SK-N-SH treated with all-trans-retinoic acid at 6 μM for 48 hours (cell line): ENCODE data around the gene PDLIM3.

ENCODE experiments used
- ARNTL ChIP-seq: fragments of 450-650 bp; formaldehyde crosslinking; IDR thresholded peaks from 2 replicates; pipeline ENCODE4 v1.5.0; 2020; ENCODE audit warnings: low read depth, mild to moderate bottlenecking, moderate library complexity, borderline replicate concordance
- CREB5 ChIP-seq: fragments of 250-450 bp; sonication (Bioruptor Pico); IDR thresholded peaks from 2 replicates; pipeline ENCODE4 v1.5.1; 2020; ENCODE audit warnings: low read depth, mild to moderate bottlenecking, moderate library complexity
- CSDC2 ChIP-seq: fragments of 250-450 bp; sonication (Bioruptor Pico); IDR thresholded peaks from 2 replicates; pipeline ENCODE4 v1.5.0; 2020; ENCODE audit warnings: mild to moderate bottlenecking, moderate library complexity
- CSRNP3 ChIP-seq: fragments of 250-450 bp; sonication (Bioruptor Pico); IDR thresholded peaks from 2 replicates; pipeline ENCODE4 v1.5.1; 2021; ENCODE audit warnings: mild to moderate bottlenecking, moderate library complexity
- GLIS3 ChIP-seq: fragments of 250-450 bp; sonication (Bioruptor Pico); IDR thresholded peaks from 2 replicates; pipeline ENCODE4 v1.5.0; 2020; ENCODE audit warnings: mild to moderate bottlenecking, moderate library complexity
- OSR1 ChIP-seq: fragments of 250-450 bp; sonication (Bioruptor Pico); IDR thresholded peaks from 2 replicates; pipeline ENCODE4 v1.8.0; 2022; ENCODE audit warnings: moderate library complexity, mild to moderate bottlenecking, inconsistent platforms
- POU6F1 ChIP-seq: fragments of 250-450 bp; sonication (Bioruptor Pico); IDR thresholded peaks from 2 replicates; pipeline ENCODE4 v1.8.0; 2021; ENCODE audit warnings: low read depth, mild to moderate bottlenecking, moderate library complexity, borderline replicate concordance
- RARB ChIP-seq: fragments of 250-450 bp; sonication (Bioruptor Pico); IDR thresholded peaks from 2 replicates; pipeline ENCODE4 v1.8.0; 2021; ENCODE audit warnings: mild to moderate bottlenecking, moderate library complexity
- TSHZ2 ChIP-seq: fragments of 250-450 bp; sonication (Bioruptor Pico); IDR thresholded peaks from 2 replicates; pipeline ENCODE4 v1.5.0; 2020; ENCODE audit warnings: mild to moderate bottlenecking, moderate library complexity
- ZNF8 ChIP-seq: fragments of 450-650 bp; formaldehyde crosslinking; IDR thresholded peaks from 2 replicates; pipeline ENCODE4 v1.5.0; 2020; ENCODE audit warnings: mild to moderate bottlenecking, moderate library complexity

- TF ChIP-seq CSRNP3 (CRISPR knock-in tag) = no peak
- no peak for TF ChIP-seq CREB5 (CRISPR knock-in tag)
- no peak for TF ChIP-seq CSDC2 (CRISPR knock-in tag)
- no peak for TF ChIP-seq ARNTL (CRISPR knock-in tag)
- TF ChIP-seq TSHZ2 = no peak
- TF ChIP-seq GLIS3 (CRISPR knock-in tag) = no peak
- TF ChIP-seq POU6F1 (CRISPR knock-in tag) = no peak
- no peak for TF ChIP-seq RARB
- TF ChIP-seq ZNF8 = no peak
- no peak for TF ChIP-seq OSR1 (CRISPR knock-in tag)
These were observed 79.2 kb downstream of the PDLIM3 start for GRCh38 chr4:185456131-185456530.
